ENCODE data around the gene PDE6A. TPM values are rescaled to one million over a fixed set of nuclear protein-coding genes. Genes with fewer than 3 reads are reported as not detected.

PDE6A gene
- total and polyA plus RNA-seq, 2 of the 13 experiments (the other 11 are each of a cell fraction or from before 2014, with no cell fraction given): 0.01 TPM; not detected in 1

DNA sequence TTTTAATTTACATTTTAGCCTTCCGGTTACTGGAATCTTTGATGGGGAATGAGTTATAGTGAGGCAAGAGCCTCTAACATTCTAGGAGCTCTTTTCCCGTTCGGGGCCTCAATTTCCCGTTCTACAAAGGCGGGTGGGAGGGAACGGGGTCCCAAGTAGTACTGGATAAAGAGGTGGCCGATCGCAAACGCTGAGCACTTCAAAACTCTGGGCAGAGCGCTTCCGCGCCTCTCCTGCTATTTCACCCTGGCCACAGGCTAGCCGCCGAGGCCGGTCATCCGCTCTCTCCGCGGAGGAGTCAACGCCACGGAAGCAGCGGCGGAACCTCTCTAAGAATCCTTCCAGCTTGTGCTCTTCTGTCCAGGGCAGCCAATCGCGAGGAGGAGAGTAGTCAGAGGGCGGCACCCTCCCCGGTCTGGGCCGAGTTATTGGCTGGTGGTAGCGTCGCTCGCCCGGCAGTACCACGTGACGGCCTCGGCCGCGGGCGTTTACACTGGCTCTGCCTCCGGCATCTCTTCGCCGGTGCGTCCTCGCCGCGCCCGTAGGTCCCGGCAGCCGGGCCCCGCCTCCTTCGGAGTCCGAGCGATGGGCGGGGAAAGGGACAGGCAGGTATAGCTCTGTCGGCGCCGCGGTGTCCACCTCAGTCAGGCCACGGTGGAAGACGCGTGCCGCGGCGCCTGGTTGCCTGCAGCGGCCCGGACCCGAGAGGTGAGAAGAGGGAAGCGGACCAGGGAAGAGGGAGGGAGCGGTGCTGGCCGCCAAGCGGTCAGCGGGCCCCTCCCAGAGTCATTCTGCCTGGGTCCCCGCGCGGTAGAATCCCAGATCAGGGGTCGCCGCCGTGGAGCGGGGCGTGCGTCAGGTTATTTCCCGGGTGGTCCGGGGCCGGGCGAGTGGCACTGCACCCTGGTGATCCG is 15.9 kb upstream of the PDE6A start, which contains the start of gene SLC26A2 (continued):
- TF ChIP-seq ZNF256 (CRISPR knock-in tag; conservative IDR thresholded peaks at IDR 0.05): no peak
- TF ChIP-seq, protein P1, sequence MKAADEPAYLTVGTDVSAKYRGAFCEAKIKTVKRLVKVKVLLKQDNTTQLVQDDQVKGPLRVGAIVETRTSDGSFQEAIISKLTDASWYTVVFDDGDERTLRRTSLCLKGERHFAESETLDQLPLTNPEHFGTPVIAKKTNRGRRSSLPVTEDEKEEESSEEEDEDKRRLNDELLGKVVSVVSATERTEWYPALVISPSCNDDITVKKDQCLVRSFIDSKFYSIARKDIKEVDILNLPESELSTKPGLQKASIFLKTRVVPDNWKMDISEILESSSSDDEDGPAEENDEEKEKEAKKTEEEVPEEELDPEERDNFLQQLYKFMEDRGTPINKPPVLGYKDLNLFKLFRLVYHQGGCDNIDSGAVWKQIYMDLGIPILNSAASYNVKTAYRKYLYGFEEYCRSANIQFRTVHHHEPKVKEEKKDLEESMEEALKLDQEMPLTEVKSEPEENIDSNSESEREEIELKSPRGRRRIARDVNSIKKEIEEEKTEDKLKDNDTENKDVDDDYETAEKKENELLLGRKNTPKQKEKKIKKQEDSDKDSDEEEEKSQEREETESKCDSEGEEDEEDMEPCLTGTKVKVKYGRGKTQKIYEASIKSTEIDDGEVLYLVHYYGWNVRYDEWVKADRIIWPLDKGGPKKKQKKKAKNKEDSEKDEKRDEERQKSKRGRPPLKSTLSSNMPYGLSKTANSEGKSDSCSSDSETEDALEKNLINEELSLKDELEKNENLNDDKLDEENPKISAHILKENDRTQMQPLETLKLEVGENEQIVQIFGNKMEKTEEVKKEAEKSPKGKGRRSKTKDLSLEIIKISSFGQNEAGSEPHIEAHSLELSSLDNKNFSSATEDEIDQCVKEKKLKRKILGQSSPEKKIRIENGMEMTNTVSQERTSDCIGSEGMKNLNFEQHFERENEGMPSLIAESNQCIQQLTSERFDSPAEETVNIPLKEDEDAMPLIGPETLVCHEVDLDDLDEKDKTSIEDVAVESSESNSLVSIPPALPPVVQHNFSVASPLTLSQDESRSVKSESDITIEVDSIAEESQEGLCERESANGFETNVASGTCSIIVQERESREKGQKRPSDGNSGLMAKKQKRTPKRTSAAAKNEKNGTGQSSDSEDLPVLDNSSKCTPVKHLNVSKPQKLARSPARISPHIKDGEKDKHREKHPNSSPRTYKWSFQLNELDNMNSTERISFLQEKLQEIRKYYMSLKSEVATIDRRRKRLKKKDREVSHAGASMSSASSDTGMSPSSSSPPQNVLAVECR (CRISPR knock-in tag; IDR thresholded peaks at IDR 0.05; ENCODE audit: borderline replicate concordance): peak; percentile 75; the same call in 1 of the 2 replicates
- TF ChIP-seq ZNF318 (CRISPR knock-in tag; IDR thresholded peaks at IDR 0.05): no peak
- TF ChIP-seq, protein P2, sequence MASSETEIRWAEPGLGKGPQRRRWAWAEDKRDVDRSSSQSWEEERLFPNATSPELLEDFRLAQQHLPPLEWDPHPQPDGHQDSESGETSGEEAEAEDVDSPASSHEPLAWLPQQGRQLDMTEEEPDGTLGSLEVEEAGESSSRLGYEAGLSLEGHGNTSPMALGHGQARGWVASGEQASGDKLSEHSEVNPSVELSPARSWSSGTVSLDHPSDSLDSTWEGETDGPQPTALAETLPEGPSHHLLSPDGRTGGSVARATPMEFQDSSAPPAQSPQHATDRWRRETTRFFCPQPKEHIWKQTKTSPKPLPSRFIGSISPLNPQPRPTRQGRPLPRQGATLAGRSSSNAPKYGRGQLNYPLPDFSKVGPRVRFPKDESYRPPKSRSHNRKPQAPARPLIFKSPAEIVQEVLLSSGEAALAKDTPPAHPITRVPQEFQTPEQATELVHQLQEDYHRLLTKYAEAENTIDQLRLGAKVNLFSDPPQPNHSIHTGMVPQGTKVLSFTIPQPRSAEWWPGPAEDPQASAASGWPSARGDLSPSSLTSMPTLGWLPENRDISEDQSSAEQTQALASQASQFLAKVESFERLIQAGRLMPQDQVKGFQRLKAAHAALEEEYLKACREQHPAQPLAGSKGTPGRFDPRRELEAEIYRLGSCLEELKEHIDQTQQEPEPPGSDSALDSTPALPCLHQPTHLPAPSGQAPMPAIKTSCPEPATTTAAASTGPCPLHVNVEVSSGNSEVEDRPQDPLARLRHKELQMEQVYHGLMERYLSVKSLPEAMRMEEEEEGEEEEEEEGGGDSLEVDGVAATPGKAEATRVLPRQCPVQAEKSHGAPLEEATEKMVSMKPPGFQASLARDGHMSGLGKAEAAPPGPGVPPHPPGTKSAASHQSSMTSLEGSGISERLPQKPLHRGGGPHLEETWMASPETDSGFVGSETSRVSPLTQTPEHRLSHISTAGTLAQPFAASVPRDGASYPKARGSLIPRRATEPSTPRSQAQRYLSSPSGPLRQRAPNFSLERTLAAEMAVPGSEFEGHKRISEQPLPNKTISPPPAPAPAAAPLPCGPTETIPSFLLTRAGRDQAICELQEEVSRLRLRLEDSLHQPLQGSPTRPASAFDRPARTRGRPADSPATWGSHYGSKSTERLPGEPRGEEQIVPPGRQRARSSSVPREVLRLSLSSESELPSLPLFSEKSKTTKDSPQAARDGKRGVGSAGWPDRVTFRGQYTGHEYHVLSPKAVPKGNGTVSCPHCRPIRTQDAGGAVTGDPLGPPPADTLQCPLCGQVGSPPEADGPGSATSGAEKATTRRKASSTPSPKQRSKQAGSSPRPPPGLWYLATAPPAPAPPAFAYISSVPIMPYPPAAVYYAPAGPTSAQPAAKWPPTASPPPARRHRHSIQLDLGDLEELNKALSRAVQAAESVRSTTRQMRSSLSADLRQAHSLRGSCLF (CRISPR knock-in tag; IDR thresholded peaks at IDR 0.05; ENCODE audit: borderline replicate concordance): no peak
- TF ChIP-seq ZNF616 (CRISPR knock-in tag; IDR thresholded peaks at IDR 0.05; ENCODE audit: low read depth): no peak
- TF ChIP-seq ZKSCAN5 (CRISPR knock-in tag; IDR thresholded peaks at IDR 0.05): no peak
- no peak for TF ChIP-seq HNF4A (CRISPR knock-in tag; IDR thresholded peaks at IDR 0.05)
